Activated T-cell treated with anti-CD3 and anti-CD28 coated beads, Interleukin-2, amount 50 U/mL, for 4 hours (primary cell): ENCODE measurements around the gene LAMA2. TPM values are rescaled to one million over a fixed set of nuclear protein-coding genes. Genes with fewer than 3 reads are reported as not detected.

ENCODE experiments used
- ATAC-seq, 2 donors: fragments of 200-7000 bp; cut with Tn5 transposase; one replicate each; pipeline ENCODE4 v1.10.0; 2021
- DNase-seq: peaks from one replicate; pipeline ENCODE4 v3.0.0-alpha.2; 2020
- H3K27me3 Mint-ChIP-seq: one replicate; pipeline ENCODE4 v1.8.0; 2021; ENCODE audit warnings: low read depth, mixed read lengths
- H3K36me3 Mint-ChIP-seq: one replicate; pipeline ENCODE4 v1.8.0; 2022; ENCODE audit warnings: mixed read lengths; ENCODE audit not compliant: insufficient read depth
- H3K4me1 Mint-ChIP-seq: one replicate; pipeline ENCODE4 v1.8.0; 2021; ENCODE audit warnings: low read depth, mixed read lengths
- H3K4me3 Mint-ChIP-seq: one replicate; pipeline ENCODE4 v1.8.0; 2021; ENCODE audit warnings: mild to moderate bottlenecking, moderate library complexity, mixed read lengths
- H3K9me3 Mint-ChIP-seq: one replicate; pipeline ENCODE4 v1.8.0; 2021; ENCODE audit warnings: mixed read lengths
- total RNA-seq, 3 donors: library from RNA; stranded (reverse); gene quantifications; one replicate each; pipeline ENCODE4 v1.2.1, GENCODE V29; 2021

The LAMA2 gene
- total RNA-seq, 3 donors from 2014 or later = 2.1 to 4.7 (median 3.8) TPM

- peaks cover 3% of the 10 kb centered on the region for H3K27me3 Mint-ChIP-seq
- no peaks in the 10 kb centered on the region for H3K36me3 Mint-ChIP-seq
- H3K4me3 Mint-ChIP-seq = no peak overlapping the region
- ATAC-seq = no peak
- DNase-seq = no peak
- no peaks in the 10 kb centered on the region for H3K4me1 Mint-ChIP-seq
- no peaks in the 10 kb centered on the region for H3K9me3 Mint-ChIP-seq
Observed at GRCh38 chr6:129102741-129103140, 219.8 kb downstream of the LAMA2 start.

- DNase-seq (no peak), ATAC-seq (no peak)
- Mint-ChIP-seq H3K4me1 (no peaks in the 10 kb centered on the region), H3K36me3 (no peaks in the 10 kb centered on the region), H3K27me3 (peaks cover 3% of the 10 kb centered on the region), H3K9me3 (no peaks in the 10 kb centered on the region), H3K4me3 (no peak overlapping the region)
Observed at GRCh38 chr6:129104131-129104530, 221.2 kb downstream of the LAMA2 start.

GRCh38 chr6:129104560-129104959 lies 221.6 kb downstream of the LAMA2 start:
- no peaks in the 10 kb centered on the region for H3K36me3 Mint-ChIP-seq
- ATAC-seq = no peak
- H3K4me1 Mint-ChIP-seq = no peaks in the 10 kb centered on the region

GRCh38 chr6:129105035-129105434 lies 222.1 kb downstream of the LAMA2 start:
- no peak overlapping the region for H3K4me3 Mint-ChIP-seq
- H3K4me1 Mint-ChIP-seq = no peaks in the 10 kb centered on the region
- H3K36me3 Mint-ChIP-seq = no peaks in the 10 kb centered on the region
- ATAC-seq (no peak), DNase-seq (no peak)
- no peaks in the 10 kb centered on the region for H3K9me3 Mint-ChIP-seq
- peaks cover 3% of the 10 kb centered on the region for H3K27me3 Mint-ChIP-seq

More at GRCh38 chr6:129104560-129104959, 221.6 kb downstream of the LAMA2 start:
- no peaks in the 10 kb centered on the region for H3K9me3 Mint-ChIP-seq
- peaks cover 3% of the 10 kb centered on the region for H3K27me3 Mint-ChIP-seq
- no peak for DNase-seq
- H3K4me3 Mint-ChIP-seq = no peak overlapping the region

- Mint-ChIP-seq H3K4me1 (no peaks in the 10 kb centered on the region), H3K27me3 (peaks cover 3% of the 10 kb centered on the region), H3K4me3 (no peak overlapping the region), H3K36me3 (no peaks in the 10 kb centered on the region), H3K9me3 (no peaks in the 10 kb centered on the region)
- DNase-seq = no peak
- ATAC-seq = no peak
Observed at GRCh38 chr6:129105793-129106192, 222.9 kb downstream of the LAMA2 start.

GRCh38 chr6:129108337-129108736 lies 225.4 kb downstream of the LAMA2 start:
- peaks cover 3% of the 10 kb centered on the region for H3K27me3 Mint-ChIP-seq
- DNase-seq (no peak), ATAC-seq (no peak)
- H3K9me3 Mint-ChIP-seq = no peaks in the 10 kb centered on the region
- no peaks in the 10 kb centered on the region for H3K4me1 Mint-ChIP-seq
- no peak overlapping the region for H3K4me3 Mint-ChIP-seq
- H3K36me3 Mint-ChIP-seq = no peaks in the 10 kb centered on the region

GRCh38 chr6:129110690-129111343 lies 227.9 kb downstream of the LAMA2 start:
- peaks cover 3% of the 10 kb centered on the region for H3K27me3 Mint-ChIP-seq
- ATAC-seq (no peak), DNase-seq (no peak)
- H3K9me3 Mint-ChIP-seq = no peaks in the 10 kb centered on the region
- H3K4me3 Mint-ChIP-seq = no peak overlapping the region
- H3K4me1 Mint-ChIP-seq = no peaks in the 10 kb centered on the region
- no peaks in the 10 kb centered on the region for H3K36me3 Mint-ChIP-seq

GRCh38 chr6:129111346-129111745 lies 228.4 kb downstream of the LAMA2 start:
- no peaks in the 10 kb centered on the region for H3K9me3 Mint-ChIP-seq
- no peaks in the 10 kb centered on the region for H3K36me3 Mint-ChIP-seq
- no peak for ATAC-seq
- no peaks in the 10 kb centered on the region for H3K4me1 Mint-ChIP-seq
- peaks cover 3% of the 10 kb centered on the region for H3K27me3 Mint-ChIP-seq
- H3K4me3 Mint-ChIP-seq = no peak overlapping the region
- DNase-seq = no peak

- Mint-ChIP-seq H3K27me3 (peaks cover 1% of the 10 kb centered on the region), H3K36me3 (no peaks in the 10 kb centered on the region), H3K4me1 (no peaks in the 10 kb centered on the region), H3K4me3 (no peak overlapping the region), H3K9me3 (no peaks in the 10 kb centered on the region)
- ATAC-seq (no peak), DNase-seq (no peak)
Observed at GRCh38 chr6:129111853-129112252, 228.9 kb downstream of the LAMA2 start.

GRCh38 chr6:129112591-129112990 lies 229.7 kb downstream of the LAMA2 start:
- H3K4me1 Mint-ChIP-seq = no peaks in the 10 kb centered on the region
- ATAC-seq (no peak), DNase-seq (no peak)
- no peak overlapping the region for H3K4me3 Mint-ChIP-seq
- H3K9me3 Mint-ChIP-seq = no peaks in the 10 kb centered on the region
- no peaks in the 10 kb centered on the region for H3K36me3 Mint-ChIP-seq
- H3K27me3 Mint-ChIP-seq = no peaks in the 10 kb centered on the region

GRCh38 chr6:129113637-129114036 lies 230.7 kb downstream of the LAMA2 start:
- H3K27me3 Mint-ChIP-seq = no peaks in the 10 kb centered on the region
- no peaks in the 10 kb centered on the region for H3K36me3 Mint-ChIP-seq
- ATAC-seq (no peak), DNase-seq (no peak)
- H3K4me3 Mint-ChIP-seq = no peak overlapping the region
- no peaks in the 10 kb centered on the region for H3K9me3 Mint-ChIP-seq
- H3K4me1 Mint-ChIP-seq = no peaks in the 10 kb centered on the region

- Mint-ChIP-seq H3K4me3 (no peak overlapping the region), H3K4me1 (no peaks in the 10 kb centered on the region), H3K9me3 (no peaks in the 10 kb centered on the region), H3K27me3 (no peaks in the 10 kb centered on the region), H3K36me3 (no peaks in the 10 kb centered on the region)
- ATAC-seq (no peak), DNase-seq (no peak)
Observed at GRCh38 chr6:129114636-129115391, 231.9 kb downstream of the LAMA2 start.

- Mint-ChIP-seq H3K9me3 (no peaks in the 10 kb centered on the region), H3K4me3 (no peak overlapping the region), H3K36me3 (no peaks in the 10 kb centered on the region), H3K27me3 (no peaks in the 10 kb centered on the region), H3K4me1 (no peaks in the 10 kb centered on the region)
- ATAC-seq = no peak
- DNase-seq = no peak
Observed at GRCh38 chr6:129115471-129115870, 232.5 kb downstream of the LAMA2 start.

GRCh38 chr6:129117355-129117754 lies 234.4 kb downstream of the LAMA2 start:
- Mint-ChIP-seq H3K36me3 (no peaks in the 10 kb centered on the region), H3K4me1 (no peaks in the 10 kb centered on the region), H3K9me3 (no peaks in the 10 kb centered on the region), H3K27me3 (no peaks in the 10 kb centered on the region), H3K4me3 (no peak overlapping the region)
- ATAC-seq (no peak), DNase-seq (no peak)
